Measurements from ENCODE around the gene FZD8.

Gene FZD8

DNA sequence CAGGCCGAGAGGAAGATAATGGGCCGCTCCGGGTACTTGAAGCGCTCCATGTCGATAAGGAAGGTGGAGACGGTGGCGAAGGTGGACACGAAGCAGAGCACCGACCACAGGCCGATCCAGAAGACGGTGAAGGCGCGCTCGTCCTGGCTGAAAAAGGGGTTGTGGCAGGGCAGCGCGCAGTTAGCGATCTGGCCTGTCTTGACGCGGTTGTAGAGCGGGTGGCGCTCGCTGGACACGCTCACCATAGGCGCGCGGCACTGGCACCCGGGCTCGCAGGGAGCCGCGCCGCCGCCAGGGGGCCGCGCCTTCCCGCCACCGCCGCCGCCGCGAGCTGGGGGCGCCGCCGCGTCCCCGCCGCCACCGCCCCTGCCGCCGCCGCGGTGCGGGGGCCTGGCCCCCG is 1.6 kb downstream of the FZD8 start:
- DNase-seq: no peak

DNA sequence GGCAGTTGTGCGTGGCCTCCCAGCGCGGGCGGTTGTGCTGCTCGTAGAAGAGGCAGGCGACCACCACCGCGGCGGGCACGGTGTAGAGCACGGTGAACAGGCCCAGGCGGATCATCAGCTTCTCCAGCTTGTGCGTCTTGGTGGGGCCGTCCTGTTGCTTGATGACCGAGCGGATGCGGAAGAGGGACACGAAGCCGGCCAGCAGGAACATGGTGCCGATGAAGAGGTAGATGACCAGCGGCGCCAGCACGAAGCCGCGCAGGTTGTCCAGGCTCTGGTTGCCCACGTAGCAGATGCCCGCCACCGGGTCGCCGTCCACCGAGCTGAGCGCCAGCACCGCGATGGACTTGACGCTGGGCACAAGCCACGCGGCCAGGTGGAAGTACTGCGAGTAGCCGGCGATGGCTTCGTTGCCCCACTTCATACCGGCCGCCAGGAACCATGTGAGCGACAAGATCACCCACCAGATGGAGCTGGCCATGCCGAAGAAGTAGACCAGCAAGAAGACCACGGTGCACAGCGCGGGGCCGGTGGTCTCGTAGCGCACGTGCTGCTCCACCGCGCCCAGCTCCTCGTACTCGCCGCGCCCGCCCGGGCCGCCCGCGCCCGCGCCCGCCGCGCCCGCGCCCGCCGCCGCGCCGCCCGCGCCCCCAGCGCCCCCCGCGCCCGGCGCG is 2.2 kb downstream of the FZD8 start:
- no peak for DNase-seq

- DNase-seq: no peak
These were observed 2.9 kb downstream of the FZD8 start for GRCh38 chr10:35639021-35639727.

DNA sequence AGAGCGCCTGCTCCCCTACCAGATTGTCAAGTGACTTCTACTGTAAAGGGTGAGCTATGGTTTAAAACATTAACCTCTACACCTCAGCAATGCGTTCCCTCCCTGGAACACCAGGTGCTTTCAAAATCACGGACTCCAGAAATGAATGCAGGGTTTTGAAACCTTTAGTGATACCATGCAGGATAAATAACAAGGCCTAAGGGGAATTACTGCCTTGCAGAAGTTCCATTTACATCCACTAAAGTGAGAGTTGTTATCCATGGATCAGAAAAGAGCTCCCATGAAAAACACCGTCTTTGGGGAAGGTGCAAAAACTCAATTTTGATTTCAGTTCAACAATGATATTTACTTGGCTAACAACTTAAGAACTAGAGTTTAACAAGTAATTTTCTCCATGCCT is 4.0 kb downstream of the FZD8 start:
- DNase-seq: no peak

DNA sequence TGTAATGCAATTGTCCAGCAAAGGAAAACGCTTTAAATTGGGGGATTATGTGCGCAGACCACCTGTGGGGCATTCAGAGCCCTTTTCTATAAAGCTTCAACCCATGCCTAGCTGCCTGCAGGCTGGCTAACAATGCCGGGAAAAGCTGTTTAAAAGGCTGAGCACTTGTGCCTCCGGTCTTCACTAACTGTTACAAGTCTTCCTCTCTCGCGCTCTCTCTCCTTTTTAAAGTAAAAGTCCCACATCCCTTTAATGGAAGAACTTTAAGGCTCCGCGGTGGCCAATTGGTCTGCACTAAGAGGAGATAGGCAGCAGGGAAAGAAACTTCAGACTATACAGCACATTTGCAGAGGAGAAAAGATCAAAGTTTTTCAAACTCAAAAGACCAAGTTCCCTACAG is 4.6 kb downstream of the FZD8 start:
- DNase-seq: no peak

- no peak for DNase-seq
These were observed 5.1 kb downstream of the FZD8 start for GRCh38 chr10:35636956-35637355.

- DNase-seq: no peak
These were observed 6.5 kb downstream of the FZD8 start for GRCh38 chr10:35635576-35635975.

GRCh38 chr10:35633006-35633980 is 8.8 kb downstream of the FZD8 start:
- DNase-seq: no peak

GRCh38 chr10:35632027-35632426 is 10.1 kb downstream of the FZD8 start:
- DNase-seq: no peak

- DNase-seq: no peak
These were observed 10.7 kb downstream of the FZD8 start for GRCh38 chr10:35631404-35631803.

DNA sequence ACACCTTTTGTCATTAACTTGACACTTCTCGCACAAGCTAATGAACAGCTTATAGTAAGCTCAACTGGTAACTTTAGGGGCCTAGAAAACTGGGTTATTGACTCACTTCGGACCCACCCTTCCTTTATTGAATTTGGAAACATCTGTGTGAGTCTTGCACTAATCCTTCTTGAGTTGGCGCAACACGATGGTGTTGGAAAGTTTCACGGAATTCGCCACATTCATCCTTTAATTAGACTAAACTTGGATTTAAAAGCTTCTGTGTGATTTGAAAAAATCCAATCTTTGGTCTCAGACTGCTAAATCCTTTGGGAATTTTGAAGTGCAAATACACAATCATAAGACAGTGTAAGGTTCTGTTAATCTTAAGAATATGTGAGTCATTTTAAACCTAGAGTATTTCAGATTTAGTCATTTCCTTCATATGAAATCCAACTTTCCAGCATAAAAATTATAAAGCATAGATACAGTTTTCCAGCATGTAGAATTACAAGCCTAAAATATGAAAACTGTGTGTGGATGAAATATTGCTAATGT is 15.1 kb downstream of the FZD8 start:
- no peak for DNase-seq

- no peak for DNase-seq
These were observed 27.8 kb downstream of the FZD8 start for GRCh38 chr10:35614312-35614711.

GRCh38 chr10:35613597-35614226 is 28.4 kb downstream of the FZD8 start:
- no peak for DNase-seq

DNA sequence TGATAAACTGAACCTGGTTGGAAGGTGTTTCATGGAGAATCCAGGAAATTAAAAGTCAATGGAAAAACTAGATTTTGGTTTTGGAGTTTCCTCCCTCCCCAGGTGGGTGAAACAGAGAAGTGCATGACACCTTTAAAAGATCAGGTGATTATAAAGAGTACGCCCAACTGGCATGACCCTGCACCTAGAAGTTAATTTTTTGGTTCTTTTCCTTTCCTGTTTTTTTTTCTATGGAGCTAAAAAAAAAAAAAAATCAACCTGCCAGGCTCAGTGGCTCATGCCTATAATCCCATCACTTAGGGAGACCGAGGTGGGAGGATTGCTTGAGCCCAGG is 29.0 kb downstream of the FZD8 start:
- no peak for DNase-seq

- DNase-seq: no peak
These were observed 29.6 kb downstream of the FZD8 start for GRCh38 chr10:35612385-35613106.

GRCh38 chr10:35611750-35612149 is 30.3 kb downstream of the FZD8 start:
- no peak for DNase-seq

DNA sequence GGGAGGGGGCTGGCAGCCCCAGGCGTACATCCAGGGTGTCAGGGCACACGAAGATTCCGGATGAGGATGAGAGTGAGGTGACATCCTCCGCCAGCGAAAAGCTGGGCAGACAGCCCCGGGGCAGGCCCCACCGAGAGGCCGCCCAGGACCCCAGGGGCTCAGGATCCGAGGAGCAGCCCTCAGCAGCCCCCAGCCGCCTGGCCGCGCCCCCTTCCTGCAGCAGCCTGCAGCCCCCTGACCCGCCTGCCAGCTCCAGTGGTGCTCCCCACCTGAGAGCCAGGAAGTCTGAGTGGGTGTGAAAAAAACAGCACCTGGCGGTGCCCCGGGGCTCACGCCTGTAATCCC is 33.8 kb downstream of the FZD8 start:
- DNase-seq: no peak

GRCh38 chr10:35607475-35608327 is 34.4 kb downstream of the FZD8 start:
- DNase-seq: no peak

DNA sequence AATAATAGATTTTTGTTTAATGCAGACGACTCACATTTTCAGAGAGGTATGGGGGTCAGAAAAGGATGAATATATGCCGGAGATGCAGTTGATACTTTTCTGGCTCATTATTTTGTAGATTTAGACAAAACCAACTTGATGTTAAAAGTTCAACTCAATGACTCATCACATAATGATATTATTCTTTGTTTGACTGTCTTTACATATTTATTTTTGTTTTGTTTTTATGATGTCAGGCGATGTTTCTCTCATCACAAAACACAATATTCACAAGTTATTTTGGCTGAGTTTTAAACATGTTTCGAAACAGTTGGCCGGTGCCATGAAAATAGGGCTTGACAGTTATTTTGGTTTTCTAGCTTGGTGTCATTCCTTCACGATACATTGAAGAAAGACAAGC is 35.7 kb downstream of the FZD8 start:
- DNase-seq: no peak

GRCh38 chr10:35605191-35605590 is 36.9 kb downstream of the FZD8 start, which contains the start of gene GJD4:
TSS of gene GJD4 (plus strand) at chr10:35605341. CDS start at chr10:35605568, 227 bp downstream.
- no peak for DNase-seq

GRCh38 chr10:35600193-35600592 is 41.9 kb downstream of the FZD8 start:
- DNase-seq: no peak
